ENCODE results near the gene UIMC1.
"Not testable (repeated sequence)": the region's sequence is repeated elsewhere in the genome, so short reads cannot be mapped to it uniquely, and the experiment has no call there.

Gene UIMC1

DNA sequence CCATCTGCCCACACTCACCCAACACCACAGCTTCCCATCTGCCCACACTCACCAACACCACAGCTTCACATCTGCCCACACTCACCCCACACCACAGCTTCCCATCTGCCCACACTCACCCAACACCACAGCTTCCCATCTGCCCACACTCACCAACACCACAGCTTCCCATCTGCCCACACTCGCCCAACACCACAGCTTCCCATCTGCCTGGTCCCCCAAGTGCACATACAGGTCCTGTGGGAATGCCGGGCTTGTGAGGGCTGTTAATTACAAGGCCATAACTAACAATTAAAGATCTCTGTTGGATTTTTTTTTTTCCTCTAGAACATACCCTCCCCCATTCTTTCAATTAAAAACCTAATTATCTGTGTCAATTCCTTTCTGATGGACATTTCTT is 133.6 kb downstream of the UIMC1 start:
- peaks cover 16% of the 10 kb centered on the region for H3K27me3 Mint-ChIP-seq
- H3K36me3 Mint-ChIP-seq; H3K9me3 Mint-ChIP-seq (ENCODE audit: low read depth); H3K27ac Mint-ChIP-seq; H3K4me3 Mint-ChIP-seq: not testable (repeated sequence)
- peaks cover 14% of the 10 kb centered on the region for H3K4me1 Mint-ChIP-seq (ENCODE audit: low read depth)

DNA sequence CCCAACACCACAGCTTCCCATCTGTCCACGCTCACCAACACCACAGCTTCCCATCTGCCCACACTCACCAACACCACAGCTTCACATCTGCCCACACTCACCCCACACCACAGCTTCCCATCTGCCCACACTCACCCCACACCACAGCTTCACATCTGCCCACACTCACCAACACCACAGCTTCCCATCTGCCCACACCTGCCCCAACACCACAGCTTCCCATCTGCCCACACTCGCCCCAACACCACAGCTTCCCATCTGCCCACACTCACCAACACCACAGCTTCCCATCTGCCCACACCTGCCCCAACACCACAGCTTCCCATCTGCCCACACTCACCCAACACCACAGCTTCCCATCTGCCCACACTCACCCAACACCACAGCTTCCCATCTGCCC is 134.0 kb downstream of the UIMC1 start:
- H3K27ac Mint-ChIP-seq; H3K9me3 Mint-ChIP-seq (ENCODE audit: low read depth); H3K36me3 Mint-ChIP-seq; H3K4me3 Mint-ChIP-seq: not testable (repeated sequence)
- Mint-ChIP-seq H3K27me3 (peaks cover 16% of the 10 kb centered on the region), H3K4me1 (ENCODE audit: low read depth) (peaks cover 14% of the 10 kb centered on the region)

DNA sequence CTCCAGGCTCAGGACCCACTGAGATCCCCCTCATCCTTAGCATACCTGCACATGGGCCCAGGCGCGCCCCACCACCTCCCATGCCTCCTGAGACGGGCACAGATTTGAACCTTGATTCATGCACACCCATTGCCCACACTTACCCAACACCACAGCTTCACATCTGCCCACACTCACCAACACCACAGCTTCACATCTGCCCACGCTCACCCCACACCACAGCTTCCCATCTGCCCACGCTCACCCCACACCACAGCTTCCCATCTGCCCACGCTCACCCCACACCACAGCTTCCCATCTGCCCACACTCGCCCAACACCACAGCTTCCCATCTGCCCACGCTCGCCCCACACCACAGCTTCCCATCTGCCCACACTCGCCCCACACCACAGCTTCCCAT is 135.9 kb downstream of the UIMC1 start:
- H3K27ac Mint-ChIP-seq; H3K9me3 Mint-ChIP-seq (ENCODE audit: low read depth); H3K4me1 Mint-ChIP-seq (ENCODE audit: low read depth); H3K4me3 Mint-ChIP-seq; H3K36me3 Mint-ChIP-seq: not testable (repeated sequence)
- H3K27me3 Mint-ChIP-seq = peaks cover 13% of the 10 kb centered on the region

DNA sequence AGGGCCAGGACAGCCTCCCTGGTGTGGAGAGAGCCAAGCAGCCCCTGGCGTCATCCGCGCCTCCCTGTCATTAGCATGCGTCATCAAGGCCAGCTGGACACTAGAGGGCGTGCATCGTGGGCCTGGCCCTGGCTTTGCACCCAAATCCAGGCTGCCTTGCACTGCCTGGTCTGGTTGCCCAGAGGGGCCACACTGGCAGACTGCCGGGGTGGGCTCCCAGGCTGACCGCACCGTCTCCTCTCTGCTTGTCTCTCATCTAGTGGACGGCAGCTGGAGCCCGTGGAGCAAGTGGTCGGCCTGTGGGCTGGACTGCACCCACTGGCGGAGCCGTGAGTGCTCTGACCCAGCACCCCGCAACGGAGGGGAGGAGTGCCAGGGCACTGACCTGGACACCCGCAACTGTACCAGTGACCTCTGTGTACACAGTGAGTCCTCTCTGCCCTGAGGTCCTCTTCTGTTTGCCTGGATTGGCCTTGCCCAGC is 136.4 kb downstream of the UIMC1 start:
- Mint-ChIP-seq H3K9me3 (ENCODE audit: low read depth) (no peaks in the 10 kb centered on the region), H3K27ac (no peak overlapping the region), H3K4me3 (no peak overlapping the region), H3K36me3 (no peaks in the 10 kb centered on the region), H3K27me3 (peaks cover 11% of the 10 kb centered on the region), H3K4me1 (ENCODE audit: low read depth) (peaks cover 3% of the 10 kb centered on the region)

DNA sequence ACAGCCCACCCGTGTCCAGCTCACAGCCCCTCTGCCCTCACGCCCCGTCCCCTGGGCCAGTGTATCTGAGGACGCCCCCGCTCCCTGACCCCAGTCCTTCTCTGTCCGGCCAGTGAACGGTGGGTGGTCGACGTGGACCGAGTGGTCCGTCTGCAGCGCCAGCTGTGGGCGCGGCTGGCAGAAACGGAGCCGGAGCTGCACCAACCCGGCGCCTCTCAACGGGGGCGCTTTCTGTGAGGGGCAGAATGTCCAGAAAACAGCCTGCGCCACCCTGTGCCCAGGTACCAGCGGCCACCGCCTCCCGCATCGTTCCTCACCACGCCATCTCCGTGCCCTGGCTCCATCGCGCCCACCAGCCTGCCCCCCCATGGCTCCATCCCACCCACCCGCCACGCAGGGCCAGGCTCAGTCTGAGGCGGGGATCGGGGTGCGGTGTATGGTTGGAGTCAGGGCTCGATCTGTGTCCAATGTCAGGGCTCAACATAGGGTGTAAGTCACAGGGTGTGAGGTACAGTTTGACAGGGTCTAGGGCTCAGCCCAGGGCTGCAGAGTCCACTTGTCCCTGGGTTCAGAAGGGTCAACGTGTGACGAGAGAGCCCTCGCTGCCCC is 137.0 kb downstream of the UIMC1 start:
- peaks cover 7% of the 10 kb centered on the region for H3K27me3 Mint-ChIP-seq
- no peaks in the 10 kb centered on the region for H3K9me3 Mint-ChIP-seq (ENCODE audit: low read depth)
- peaks cover 3% of the 10 kb centered on the region for H3K4me1 Mint-ChIP-seq (ENCODE audit: low read depth)
- H3K27ac Mint-ChIP-seq = no peak overlapping the region
- H3K36me3 Mint-ChIP-seq = no peaks in the 10 kb centered on the region
- H3K4me3 Mint-ChIP-seq = no peak overlapping the region

DNA sequence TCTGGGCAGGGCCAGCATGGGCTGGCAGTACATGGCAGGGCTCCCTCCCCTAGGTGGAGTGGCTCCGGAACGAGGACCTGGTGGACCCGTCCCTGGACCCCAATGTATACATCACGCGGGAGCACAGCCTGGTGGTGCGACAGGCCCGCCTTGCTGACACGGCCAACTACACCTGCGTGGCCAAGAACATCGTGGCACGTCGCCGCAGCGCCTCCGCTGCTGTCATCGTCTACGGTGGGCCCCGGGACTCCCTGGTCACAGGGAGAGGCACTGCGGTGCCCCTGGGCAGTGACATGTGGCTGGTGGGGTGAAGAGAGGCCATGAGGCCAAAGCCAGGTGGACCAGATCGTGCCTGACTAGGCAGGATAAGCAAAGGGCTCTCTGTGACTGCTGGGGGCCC is 137.8 kb downstream of the UIMC1 start:
- Mint-ChIP-seq H3K27me3 (peaks cover 7% of the 10 kb centered on the region), H3K4me1 (ENCODE audit: low read depth) (peaks cover 3% of the 10 kb centered on the region), H3K9me3 (ENCODE audit: low read depth) (no peaks in the 10 kb centered on the region), H3K36me3 (no peaks in the 10 kb centered on the region), H3K4me3 (no peak overlapping the region), H3K27ac (no peak overlapping the region)

DNA sequence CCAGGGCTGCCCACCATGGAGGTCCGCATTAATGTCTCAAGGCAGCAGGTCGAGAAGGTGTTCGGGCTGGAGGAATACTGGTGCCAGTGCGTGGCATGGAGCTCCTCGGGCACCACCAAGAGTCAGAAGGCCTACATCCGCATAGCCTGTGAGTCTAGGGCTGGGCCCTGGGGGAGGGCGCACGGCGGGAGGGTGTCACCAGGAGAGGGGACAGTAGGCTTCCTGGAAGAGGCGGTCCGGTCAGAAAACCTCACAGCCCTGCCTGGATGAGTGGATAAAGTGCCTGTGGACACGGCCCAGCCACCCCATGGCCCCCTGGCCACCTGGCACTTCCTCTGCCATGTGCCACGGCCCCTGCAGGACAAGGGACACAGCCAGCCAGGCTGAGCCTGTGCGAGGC is 138.5 kb downstream of the UIMC1 start:
- Mint-ChIP-seq H3K27me3 (peaks cover 7% of the 10 kb centered on the region), H3K36me3 (no peaks in the 10 kb centered on the region), H3K27ac (no peak overlapping the region)

DNA sequence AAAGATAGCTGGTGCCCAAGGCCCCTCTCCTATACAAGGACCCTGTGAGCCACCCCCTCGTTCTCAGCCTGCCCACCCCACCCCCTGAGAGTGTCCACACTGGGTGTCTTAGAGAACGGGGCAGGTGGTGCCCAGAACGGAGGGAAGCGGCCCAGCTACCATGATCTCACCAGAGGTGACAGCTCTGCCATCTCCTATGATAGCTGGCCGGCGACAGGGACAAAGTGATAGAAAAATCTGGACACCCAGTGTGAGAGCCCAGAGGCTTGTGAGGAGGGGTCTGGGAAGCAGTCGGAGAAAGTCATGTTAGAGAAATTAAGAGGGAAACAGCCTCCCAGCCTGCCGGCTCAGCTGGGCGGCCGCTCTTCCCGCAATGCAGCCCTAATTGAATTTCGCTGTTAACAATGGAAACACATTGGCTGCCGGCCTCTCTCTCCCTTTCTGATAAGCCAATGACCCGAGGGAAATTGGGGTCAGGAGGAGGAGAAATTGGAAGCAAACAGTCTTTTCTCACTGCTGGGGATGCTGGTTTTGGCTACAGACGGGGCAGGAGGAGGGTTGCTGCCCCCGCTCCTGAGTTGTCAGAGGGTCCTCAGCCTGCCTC is 139.8 kb downstream of the UIMC1 start:
- Mint-ChIP-seq H3K27me3 (peaks cover 9% of the 10 kb centered on the region), H3K9me3 (ENCODE audit: low read depth) (no peaks in the 10 kb centered on the region), H3K27ac (no peak overlapping the region), H3K4me3 (no peak overlapping the region), H3K36me3 (no peaks in the 10 kb centered on the region), H3K4me1 (ENCODE audit: low read depth) (peaks cover 1% of the 10 kb centered on the region)

More for the DNA sequence above, 138.5 kb downstream of the UIMC1 start:
- peaks cover 1% of the 10 kb centered on the region for H3K4me1 Mint-ChIP-seq (ENCODE audit: low read depth)
- no peak overlapping the region for H3K4me3 Mint-ChIP-seq
- no peaks in the 10 kb centered on the region for H3K9me3 Mint-ChIP-seq (ENCODE audit: low read depth)

DNA sequence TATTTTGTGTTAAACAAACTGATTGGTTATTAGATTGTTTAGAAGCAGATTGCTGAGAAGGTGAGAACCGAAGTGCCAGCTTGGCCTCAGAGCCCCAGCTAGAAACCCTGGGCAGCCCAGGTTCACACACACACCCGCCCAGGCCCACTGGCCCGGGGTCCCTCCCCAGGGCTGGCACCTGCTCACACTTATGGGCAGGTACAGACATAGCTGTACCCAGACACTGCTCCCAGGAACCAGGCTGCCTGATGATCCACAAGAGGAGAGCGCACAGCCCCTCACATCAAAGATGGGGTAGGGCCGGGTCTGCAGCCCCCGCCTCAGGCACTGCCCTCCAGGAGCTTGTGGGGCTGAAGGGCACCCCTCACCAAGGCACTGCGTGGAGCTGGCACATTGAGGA is 140.6 kb downstream of the UIMC1 start:
- Mint-ChIP-seq H3K27ac (no peak overlapping the region), H3K9me3 (ENCODE audit: low read depth) (no peaks in the 10 kb centered on the region), H3K4me3 (no peak overlapping the region), H3K27me3 (peaks cover 11% of the 10 kb centered on the region), H3K36me3 (no peaks in the 10 kb centered on the region), H3K4me1 (ENCODE audit: low read depth) (peaks cover 1% of the 10 kb centered on the region)

DNA sequence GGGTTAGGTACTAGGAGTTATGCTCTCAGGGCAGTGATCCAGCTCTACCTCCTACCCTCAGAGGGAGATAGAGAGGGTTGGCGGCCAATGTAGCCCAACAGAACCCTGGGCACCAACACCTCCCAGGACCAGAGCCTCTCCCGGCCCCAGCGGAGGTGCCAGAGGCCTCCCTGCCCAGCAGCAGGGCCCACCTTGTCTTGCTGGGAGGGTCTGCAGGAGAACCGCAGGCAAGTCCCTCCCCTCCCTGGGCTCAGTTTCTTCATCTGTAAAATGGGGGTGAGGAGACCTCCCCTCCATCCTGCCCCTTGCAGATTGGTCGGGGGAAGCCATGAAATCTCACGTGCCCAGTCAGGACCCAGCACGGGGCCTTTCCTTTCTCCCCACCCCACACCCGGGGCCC is 141.8 kb downstream of the UIMC1 start:
- Mint-ChIP-seq H3K9me3 (ENCODE audit: low read depth) (no peaks in the 10 kb centered on the region), H3K4me3 (no peak overlapping the region), H3K36me3 (no peaks in the 10 kb centered on the region), H3K4me1 (ENCODE audit: low read depth) (no peaks in the 10 kb centered on the region), H3K27ac (no peak overlapping the region), H3K27me3 (peaks cover 13% of the 10 kb centered on the region)

DNA sequence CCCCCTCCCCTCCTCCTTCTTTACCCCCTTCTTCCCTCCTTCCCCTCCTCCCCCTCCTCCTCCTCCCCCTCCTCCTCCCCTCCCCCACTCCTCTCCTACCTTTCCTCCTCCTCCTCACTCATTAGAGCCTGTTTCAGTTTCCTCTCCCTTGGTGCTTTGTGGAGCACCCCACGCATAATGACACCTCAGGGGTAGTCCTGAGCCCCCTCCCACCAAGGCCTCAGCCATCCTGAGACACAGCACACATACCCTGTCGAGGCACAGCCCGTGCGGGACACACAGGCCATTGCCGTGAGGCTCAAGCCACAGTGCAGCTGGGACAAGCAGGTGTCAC is 142.8 kb downstream of the UIMC1 start:
- Mint-ChIP-seq H3K36me3 (no peaks in the 10 kb centered on the region), H3K27ac (no peak overlapping the region), H3K4me1 (ENCODE audit: low read depth) (no peaks in the 10 kb centered on the region), H3K27me3 (peaks cover 13% of the 10 kb centered on the region), H3K9me3 (ENCODE audit: low read depth) (no peaks in the 10 kb centered on the region), H3K4me3 (no peak overlapping the region)

DNA sequence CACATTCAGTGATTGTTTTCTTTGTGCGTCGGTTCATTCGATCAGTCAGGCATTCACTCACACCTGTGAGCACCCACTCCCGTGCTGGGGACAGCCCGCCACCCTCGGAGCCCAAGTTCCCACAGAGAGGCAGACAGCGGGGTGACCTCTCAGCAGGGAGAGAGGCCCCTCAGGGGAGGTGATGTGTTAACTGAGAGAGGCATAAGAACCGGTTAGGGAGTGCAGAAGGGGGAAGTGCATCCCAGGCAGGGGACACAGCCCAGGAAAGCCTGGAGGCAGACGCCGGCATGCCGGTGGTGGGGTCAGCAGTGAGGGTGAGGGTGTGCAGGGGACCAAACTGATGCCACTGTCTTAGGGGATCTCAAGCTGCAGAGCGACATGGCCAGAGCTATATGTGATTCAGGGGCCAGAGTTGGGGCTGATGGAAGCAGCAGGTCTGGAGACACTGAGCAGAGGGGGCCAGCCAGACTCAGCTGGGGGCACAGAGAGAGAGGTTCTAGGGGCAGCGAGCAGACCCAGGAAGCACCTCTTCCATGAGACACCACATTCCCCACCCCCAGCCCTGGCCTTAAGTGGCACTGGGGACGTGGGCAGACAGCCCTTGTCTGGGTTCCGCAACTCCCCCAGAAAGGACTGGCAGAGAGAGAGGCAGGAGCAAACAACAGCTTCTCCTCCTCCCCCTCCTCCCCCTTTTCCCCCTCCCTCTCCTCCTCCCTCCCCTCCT is 143.4 kb downstream of the UIMC1 start:
- Mint-ChIP-seq H3K27ac (no peak overlapping the region), H3K27me3 (peaks cover 13% of the 10 kb centered on the region), H3K4me3 (no peak overlapping the region), H3K9me3 (ENCODE audit: low read depth) (no peaks in the 10 kb centered on the region), H3K4me1 (ENCODE audit: low read depth) (no peaks in the 10 kb centered on the region), H3K36me3 (no peaks in the 10 kb centered on the region)

DNA sequence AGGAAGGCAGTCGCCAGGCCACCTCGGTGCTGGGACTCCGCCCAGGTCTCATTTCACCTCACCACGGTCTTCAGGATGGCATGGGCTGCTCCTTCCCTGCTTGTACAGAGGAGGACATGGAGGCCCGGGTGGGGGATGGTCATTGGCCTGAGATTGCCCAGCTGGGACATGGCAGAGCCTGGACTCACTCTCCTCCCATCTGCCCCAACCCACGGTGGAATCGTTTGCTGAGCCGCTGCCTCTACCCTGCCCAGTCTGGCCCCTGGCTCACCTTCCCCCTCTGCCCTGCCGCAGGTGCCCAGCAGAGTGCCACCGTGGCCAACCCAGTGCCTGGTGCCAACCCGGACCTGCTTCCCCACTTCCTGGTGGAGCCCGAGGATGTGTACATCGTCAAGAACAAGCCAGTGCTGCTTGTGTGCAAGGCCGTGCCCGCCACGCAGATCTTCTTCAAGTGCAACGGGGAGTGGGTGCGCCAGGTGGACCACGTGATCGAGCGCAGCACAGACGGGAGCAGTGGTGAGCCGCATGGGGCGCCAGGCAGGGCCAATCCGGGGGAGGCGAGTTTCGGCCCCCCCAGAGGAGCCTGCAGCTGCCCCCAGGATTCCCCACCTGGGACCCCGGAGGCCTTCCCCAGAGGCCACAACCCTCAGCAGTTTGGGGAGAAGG is 144.1 kb downstream of the UIMC1 start:
- peaks cover 15% of the 10 kb centered on the region for H3K27me3 Mint-ChIP-seq
- no peak overlapping the region for H3K4me3 Mint-ChIP-seq
- H3K4me1 Mint-ChIP-seq (ENCODE audit: low read depth) = no peaks in the 10 kb centered on the region
- H3K36me3 Mint-ChIP-seq = no peaks in the 10 kb centered on the region
- H3K27ac Mint-ChIP-seq = no peak overlapping the region
- H3K9me3 Mint-ChIP-seq (ENCODE audit: low read depth) = no peaks in the 10 kb centered on the region

DNA sequence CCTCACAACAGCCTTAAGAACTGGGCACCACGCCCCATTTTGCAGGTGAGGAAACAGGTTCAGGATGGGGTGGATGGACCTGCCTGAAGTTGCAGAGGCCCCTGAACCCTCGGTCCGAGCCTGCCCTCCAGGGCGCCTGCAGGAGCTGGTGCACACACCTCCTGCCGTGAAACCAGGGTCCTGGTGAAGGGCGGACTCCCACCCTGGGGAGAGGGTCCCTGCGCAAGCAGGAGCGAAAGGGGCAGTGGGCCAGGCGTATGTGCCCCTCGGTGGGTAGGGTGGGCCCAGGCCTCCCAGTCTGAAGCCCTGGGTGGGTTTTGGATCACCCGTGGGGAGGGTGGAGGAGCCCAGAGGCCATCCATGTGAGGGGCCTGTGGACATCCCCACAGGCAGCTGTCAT is 145.3 kb downstream of the UIMC1 start:
- Mint-ChIP-seq H3K27me3 (peaks cover 16% of the 10 kb centered on the region), H3K4me3 (no peak overlapping the region), H3K27ac (no peak overlapping the region), H3K4me1 (ENCODE audit: low read depth) (no peaks in the 10 kb centered on the region), H3K9me3 (ENCODE audit: low read depth) (no peaks in the 10 kb centered on the region), H3K36me3 (no peaks in the 10 kb centered on the region)

DNA sequence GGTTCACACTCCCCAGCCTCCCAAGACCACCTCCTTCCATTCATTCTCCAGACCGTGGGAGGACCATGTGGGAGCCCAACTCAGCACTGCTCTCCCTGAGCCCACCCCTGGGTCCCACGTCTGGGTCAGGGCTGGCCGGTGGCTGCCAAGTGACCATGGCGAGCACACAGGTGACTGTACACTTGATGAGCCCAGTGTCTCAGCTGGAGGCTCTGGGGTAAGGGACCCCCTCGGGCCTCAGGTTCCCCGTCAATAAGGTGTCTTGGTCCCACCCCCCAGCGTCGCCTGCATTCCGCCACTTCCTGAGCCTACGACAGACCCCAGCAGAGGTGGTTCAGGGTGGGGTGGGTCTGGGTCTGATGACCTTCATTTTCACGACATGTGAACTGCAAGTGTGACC is 146.2 kb downstream of the UIMC1 start:
- no peaks in the 10 kb centered on the region for H3K4me1 Mint-ChIP-seq (ENCODE audit: low read depth)
- peaks cover 12% of the 10 kb centered on the region for H3K27me3 Mint-ChIP-seq
- H3K36me3 Mint-ChIP-seq = no peaks in the 10 kb centered on the region
- H3K9me3 Mint-ChIP-seq (ENCODE audit: low read depth) = no peaks in the 10 kb centered on the region
- H3K4me3 Mint-ChIP-seq = no peak overlapping the region
- H3K27ac Mint-ChIP-seq = no peak overlapping the region

Data from activated naive CD8-positive, alpha-beta T cell (primary cell).